H1 (cell line): ENCODE measurements around the gene ALDH4A1. TPM values are rescaled to one million over a fixed set of nuclear protein-coding genes. Genes with fewer than 3 reads are reported as not detected.

Experiments
- CTCF ChIA-PET: fragments of 300-600 bp; sonication (Branson Sonifier 250); formaldehyde crosslinking; loops from one replicate; lab custom pipeline; 2021; ENCODE audit not compliant: partially characterized antibody; lab: Charles Lee
- POLR2A ChIA-PET: fragments of 300-600 bp; sonication (Branson Sonifier 250); formaldehyde crosslinking; loops from one replicate; lab custom pipeline; 2021; ENCODE audit warnings: inconsistent platforms; ENCODE audit not compliant: partially characterized antibody; lab: Charles Lee
- DNase-seq, 2 experiments: peaks; one replicate each; pipeline versions ENCODE4 v3.0.0 to v3.0.0-alpha.2; 2010 to 2022; ENCODE audit warnings: low spot score in 2 of 2, low read depth in 1 of 2, mixed read lengths in 1 of 2
- FAIRE-seq: peaks from 2 replicates; lab custom pipeline; 2011; peaks lifted over from hg19 to GRCh38; lab: Jason Lieb, UNC
- H2AFZ ChIP-seq: 2 replicates; pipeline ENCODE4 v1.8.1; 2012; ENCODE audit warnings: low read length, inconsistent platforms
- H2AK5ac ChIP-seq: 2 replicates; pipeline ENCODE4 v1.6.1; 2013; ENCODE audit warnings: low read depth, low read length
- H2BK120ac ChIP-seq: replicated peaks from 2 replicates; pipeline ENCODE3; 2013; ENCODE audit warnings: low read depth, low read length, inconsistent platforms
- H2BK12ac ChIP-seq: 2 replicates; pipeline ENCODE4 v1.6.1; 2013; ENCODE audit warnings: low read depth, low read length
- H2BK15ac ChIP-seq: 2 replicates; pipeline ENCODE4 v1.6.1; 2013; ENCODE audit warnings: low read length
- H2BK20ac ChIP-seq: 2 replicates; pipeline ENCODE4 v1.6.1; 2013; ENCODE audit warnings: low read length
- H2BK5ac ChIP-seq: 2 replicates; pipeline ENCODE4 v1.6.1; 2013; ENCODE audit warnings: low read depth, low read length
- H3K14ac ChIP-seq: 2 replicates; pipeline ENCODE4 v1.6.1; 2013; ENCODE audit warnings: inconsistent platforms; ENCODE audit not compliant: insufficient read length
- H3K18ac ChIP-seq: 2 replicates; pipeline ENCODE4 v1.6.1; 2013; ENCODE audit warnings: low read length; ENCODE audit errors: extremely low read depth
- H3K23ac ChIP-seq: 2 replicates; pipeline ENCODE4 v1.6.1; 2013; ENCODE audit warnings: inconsistent platforms; ENCODE audit not compliant: insufficient read length
- H3K23me2 ChIP-seq: 2 replicates; pipeline ENCODE4 v1.6.1; 2013; ENCODE audit warnings: low read depth, low read length
- H3K27ac ChIP-seq: 2 replicates; pipeline ENCODE4 v1.6.1; 2011; ENCODE audit warnings: low read depth, low read length, inconsistent platforms
- H3K27me3 ChIP-seq, 4 experiments: replicated peaks in 1 of 4; 1 replicate in 1 of 4; 2 replicates in 3 of 4; pipeline versions ENCODE4 v1.6.1 to v1.8.1; 2011 to 2013; ENCODE audit warnings: low read length in 3 of 4, mild to moderate bottlenecking in 3 of 4, inconsistent platforms in 2 of 4, mixed read lengths in 2 of 4, moderate library complexity in 1 of 4; ENCODE audit not compliant: control insufficient read depth in 3 of 4, insufficient read depth in 3 of 4; ENCODE audit errors: extremely low read depth in 1 of 4
- H3K36me3 ChIP-seq, 4 experiments: 2 replicates each; pipeline versions ENCODE4 v1.6.1 to v1.8.1; 2011 to 2013; ENCODE audit warnings: mild to moderate bottlenecking in 4 of 4, low read length in 3 of 4, moderate library complexity in 2 of 4, control low read depth in 1 of 4, inconsistent platforms in 1 of 4; ENCODE audit not compliant: insufficient read depth in 4 of 4, control insufficient read depth in 2 of 4
- H3K4ac ChIP-seq: replicated peaks from 2 replicates; pipeline ENCODE3; 2013; ENCODE audit warnings: low read length, low read depth, mixed read lengths, inconsistent platforms; ENCODE audit not compliant: insufficient read length
- H3K4me1 ChIP-seq, 4 experiments: replicated peaks in 1 of 4; 1 replicate in 1 of 4; 2 replicates in 3 of 4; pipeline versions ENCODE4 v1.6.1 to v1.8.1; 2011 to 2013; ENCODE audit warnings: low read length in 3 of 4, inconsistent platforms in 2 of 4, mixed read lengths in 1 of 4; ENCODE audit not compliant: insufficient read depth in 4 of 4, control insufficient read depth in 3 of 4
- H3K4me2 ChIP-seq, 2 experiments: 2 replicates each; pipeline versions ENCODE4 v1.6.1 to v1.8.1; 2011 to 2013; ENCODE audit warnings: low read depth in 2 of 2, low read length in 2 of 2, control low read depth in 1 of 2, inconsistent platforms in 1 of 2, mild to moderate bottlenecking in 1 of 2; ENCODE audit not compliant: insufficient read depth in 1 of 2
- H3K4me3 ChIP-seq, 4 experiments: fragments of 200-600, 300-600 bp in 1 of 4; sonication (generic), shearing (Covaris generic), sonication (Bioruptor Twin) in 1 of 4; 2 replicates each; pipeline versions ENCODE4 v1.5.1 to v1.8.1; 2011 to 2016; ENCODE audit warnings: low read length in 4 of 4, low read depth in 3 of 4, control low read depth in 2 of 4, inconsistent platforms in 2 of 4, mild to moderate bottlenecking in 2 of 4, mixed read lengths in 1 of 4, moderate library complexity in 1 of 4; ENCODE audit not compliant: insufficient read depth in 2 of 4; ENCODE audit errors: extremely low read depth in 1 of 4
- H3K56ac ChIP-seq: replicated peaks from 2 replicates; pipeline ENCODE3; 2013; ENCODE audit warnings: low read depth, mild to moderate bottlenecking, mixed read lengths, low read length, inconsistent platforms; ENCODE audit not compliant: insufficient read length
- H3K79me1 ChIP-seq: 2 replicates; pipeline ENCODE4 v1.6.1; 2013; ENCODE audit warnings: low read depth, low read length, control low read depth
- H3K79me2 ChIP-seq, 2 experiments: 2 replicates each; pipeline versions ENCODE4 v1.6.1 to v1.8.1; 2012 to 2013; ENCODE audit warnings: low read length in 2 of 2, mild to moderate bottlenecking in 2 of 2, inconsistent platforms in 1 of 2; ENCODE audit not compliant: insufficient read depth in 2 of 2, control insufficient read depth in 1 of 2
- H3K9ac ChIP-seq, 4 experiments: replicated peaks in 1 of 4; 1 replicate in 1 of 4; 2 replicates in 3 of 4; pipeline versions ENCODE4 v1.6.1 to v1.8.1; 2011 to 2013; ENCODE audit warnings: low read depth in 3 of 4, low read length in 3 of 4, control low read depth in 2 of 4, mild to moderate bottlenecking in 2 of 4, moderate library complexity in 2 of 4, inconsistent platforms in 1 of 4; ENCODE audit errors: extremely low read depth in 1 of 4
- H3K9me3 ChIP-seq, 2 experiments: 2 replicates each; pipeline versions ENCODE4 v1.6.1 to v1.8.1; 2012 to 2013; ENCODE audit warnings: mild to moderate bottlenecking in 2 of 2, moderate library complexity in 2 of 2, control low read depth in 1 of 2, inconsistent platforms in 1 of 2, low read depth in 1 of 2, low read length in 1 of 2, mixed read lengths in 1 of 2; ENCODE audit not compliant: insufficient read depth in 2 of 2
- H4K20me1 ChIP-seq, 2 experiments: replicated peaks in 1 of 2; 2 replicates each; pipeline versions ENCODE3 to v1.8.1; 2011 to 2013; ENCODE audit warnings: inconsistent platforms in 2 of 2, low read length in 2 of 2, mild to moderate bottlenecking in 1 of 2; ENCODE audit not compliant: insufficient read depth in 2 of 2, control insufficient read depth in 1 of 2
- H4K5ac ChIP-seq: 2 replicates; pipeline ENCODE4 v1.6.1; 2013; ENCODE audit warnings: low read length, low read depth, mixed read lengths, inconsistent platforms; ENCODE audit not compliant: insufficient read length
- H4K8ac ChIP-seq: 2 replicates; pipeline ENCODE4 v1.8.0; 2013; ENCODE audit warnings: mild to moderate bottlenecking, moderate library complexity, low read length, inconsistent platforms; ENCODE audit not compliant: insufficient read depth; ENCODE audit errors: extremely low read depth
- H4K91ac ChIP-seq: replicated peaks from 2 replicates; pipeline ENCODE3; 2013; ENCODE audit warnings: low read length, mixed read lengths, inconsistent platforms; ENCODE audit not compliant: insufficient read length
- KDM1A ChIP-seq: fragments of 200-600, 300-600 bp; sonication (generic); IDR thresholded peaks from 2 replicates; pipeline ENCODE4 v1.7.1; 2016; ENCODE audit warnings: mild to moderate bottlenecking, low read length, borderline replicate concordance
- KDM5A ChIP-seq: fragments of 200-600 bp; IDR thresholded peaks from 2 replicates; pipeline ENCODE4 v1.7.1; 2012; ENCODE audit warnings: mild to moderate bottlenecking, low read length, inconsistent platforms, mixed read lengths
- WGBS, 2 experiments: shearing (Covaris generic) in 1 of 2; methylation state at CpG; one replicate each; pipeline versions ENCODE4 v1.1.6 to v1.1.7; 2013 to 2015; ENCODE audit warnings: low lambda C conversion rate in 2 of 2, mixed read lengths in 2 of 2, inconsistent platforms in 1 of 2, low coverage in 1 of 2, missing lambda C conversion rate in 1 of 2; ENCODE audit not compliant: insufficient replicate concordance in 2 of 2, insufficient coverage in 1 of 2, insufficient read length in 1 of 2; ENCODE audit errors: extremely low coverage in 1 of 2, missing lambda C conversion rate in 1 of 2; 5-methylcytosine and 5-hydroxymethylcytosine counted together
- polyA plus RNA-seq, 7 experiments: library from polyadenylated mRNA; depleted of rRNA in 3 of 7; stranded (reverse) in 5 of 7; unstranded in 2 of 7; fragments of >200 nt in 5 of 7; fragments of 200-250 nt in 2 of 7; gene quantifications; 1 replicate in 5 of 7; 2 replicates in 1 of 7; 4 replicates in 1 of 7; pipeline versions ENCODE4 v1.2.1 to v1.2.3, GENCODE V29; 2011 to 2013; ENCODE audit warnings: missing spikeins in 2 of 7, mixed read lengths in 2 of 7
- total RNA-seq: library from RNA; stranded (reverse); fragmentation: NEBNext Ultra II Directional; extraction: Animal tissue kit (Norgen Biotek cat#: 25700); gene quantifications from 2 replicates; pipeline ENCODE4 v1.2.1, GENCODE V29; 2021

ALDH4A1 gene
- total and polyA plus RNA-seq, 2 of the 8 experiments (the other 6 are each of a cell fraction or from before 2014, with no cell fraction given) = 30.3 to 35.9 TPM

DNA sequence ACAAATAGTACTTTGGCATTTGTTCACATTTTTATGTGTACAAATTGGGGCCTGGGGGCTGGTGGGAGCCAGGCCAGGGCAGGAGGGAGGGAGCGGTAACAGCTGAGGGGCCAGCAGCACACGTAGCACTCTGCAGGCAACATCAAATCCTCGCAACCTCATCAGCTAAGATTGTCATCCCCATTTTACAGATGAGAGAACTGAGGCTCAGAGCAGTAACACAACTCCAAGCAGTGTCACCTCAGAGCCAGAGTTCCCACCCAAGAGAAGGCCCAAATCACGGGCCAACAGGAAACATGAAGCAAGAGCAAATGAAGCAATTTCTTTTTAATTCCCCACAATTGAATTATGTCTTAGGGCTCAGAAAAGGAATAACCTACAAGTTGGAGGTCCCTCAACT lies 40.0 kb upstream of the ALDH4A1 start:
- Histone ChIP-seq H3K23ac (no peak overlapping the region), H3K23me2 (no peaks in the 10 kb centered on the region), H3K9me3 (no peaks in the 10 kb centered on the region), H4K91ac (peak overlapping the region; percentile 57), H3K4me3 (no peak overlapping the region), H3K14ac (no peak overlapping the region), H3K9ac (no peak overlapping the region), H2BK20ac (0 out of 2 replicates have a peak overlapping the region, but pooled peaks have one; percentile 69), H4K20me1 (no peaks in the 10 kb centered on the region), H3K4me2 (peak overlapping the region in 1 of 2 experiments; percentile 52; a peak in 1 of 4 replicates), H2AK5ac (peak overlapping the region; percentile 82), H3K36me3 (no peaks in the 10 kb centered on the region), H2BK15ac (peak overlapping the region; percentile 95; the same call in 1 of the 2 replicates), H3K56ac (no peak overlapping the region), H3K4ac (no peak overlapping the region), H2BK5ac (peak overlapping the region; percentile 75; the same call in 1 of the 2 replicates), H2AFZ (no peak overlapping the region), H3K27ac (0 out of 2 replicates have a peak overlapping the region, but pooled peaks have one; percentile 61), H3K79me1 (peaks cover 3% of the 10 kb centered on the region; the same call in 1 of the 2 replicates), H3K4me1 (peaks cover 7 to 34% (median 27%) of the 10 kb centered on the region in 4 experiments), H2BK120ac (no peak overlapping the region), H4K8ac (no peak overlapping the region; the same call in 1 of the 2 replicates), H3K27me3 (no peaks in the 10 kb centered on the region), H3K79me2 (no peaks in the 10 kb centered on the region; a peak in 1 of 4 replicates), H3K18ac (0 out of 2 replicates have a peak overlapping the region, but pooled peaks have one; percentile 73), H2BK12ac (peak overlapping the region; percentile 70; the same call in 1 of the 2 replicates), H4K5ac (no peak overlapping the region)
- 88% methylated on average over 4 of the region's 4 CpGs; no CpG with 5 or more reads in 1 of the 2 experiments for WGBS, 2 experiments
- DNase-seq (no peak), FAIRE-seq (no peak)
- POLR2A ChIA-PET = interaction anchor here (3.1 to 3.5 kb wide), 2 partner anchors 9 to 14 kb away, joined by 15 to 20 read pairs; partner anchors contain the start of gene IFFO2
- CTCF ChIA-PET = interaction anchor here (1.0 to 12.8 kb wide), 5 partner anchors 9 to 35 kb away, joined by 3 to 105 read pairs (median 19); partner anchors contain the start of gene IFFO2
- TF ChIP-seq KDM1A (peak; percentile 94), KDM5A (no peak)
